ENCODE data around the gene HIGD1B.

DNA sequence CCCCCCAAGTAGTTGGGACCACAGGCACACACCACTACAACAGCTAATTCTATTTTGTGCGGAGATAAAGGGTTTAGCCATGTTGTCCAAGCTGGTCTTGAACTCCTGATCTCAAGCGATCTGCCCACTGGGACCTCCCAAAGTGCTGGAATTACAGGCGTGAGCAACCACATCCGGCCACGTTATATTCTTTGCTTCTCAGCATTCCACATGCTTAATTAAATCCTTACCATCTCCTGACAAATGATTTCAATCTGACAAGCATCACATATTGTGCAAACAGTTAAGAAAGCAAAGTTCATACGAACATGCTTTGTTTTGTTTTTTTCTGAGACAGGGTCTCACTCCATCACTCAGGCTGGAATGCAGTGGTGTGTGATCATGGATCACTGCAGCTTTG, 18.2 kb downstream of the HIGD1B start:
- TF ChIP-seq POLR2A (IDR thresholded peaks at IDR 0.05; ENCODE audit: low read depth, low read length): no peak
- TF ChIP-seq POLR2AphosphoS5 (IDR thresholded peaks at IDR 0.05; ENCODE audit: low read depth, low read length): no peak
- TF ChIP-seq TAF1 (IDR thresholded peaks at IDR 0.05; ENCODE audit: borderline replicate concordance, low read depth, low read length): no peak
